Osteocyte (in vitro differentiated cells): ENCODE measurements around the gene SH3BP2. TPM values are rescaled to one million over a fixed set of nuclear protein-coding genes. Genes with fewer than 3 reads are reported as not detected.

Source experiments
- DNase-seq: peaks from one replicate; pipeline ENCODE4 v3.0.0; 2021; ENCODE audit warnings: mixed read lengths; ENCODE audit not compliant: unreplicated experiment; ENCODE audit errors: extremely low spot score
- H3K27ac Mint-ChIP-seq: one replicate; pipeline ENCODE4 v1.8.0; 2021; ENCODE audit warnings: mild to moderate bottlenecking, mixed read lengths; ENCODE audit not compliant: unreplicated experiment
- H3K27me3 Mint-ChIP-seq: one replicate; pipeline ENCODE4 v1.8.0; 2021; ENCODE audit warnings: mixed read lengths; ENCODE audit not compliant: unreplicated experiment
- H3K36me3 Mint-ChIP-seq: one replicate; pipeline ENCODE4 v1.8.0; 2021; ENCODE audit warnings: mixed read lengths; ENCODE audit not compliant: unreplicated experiment
- H3K4me1 Mint-ChIP-seq: one replicate; pipeline ENCODE4 v1.8.0; 2021; ENCODE audit warnings: mixed read lengths; ENCODE audit not compliant: unreplicated experiment
- H3K4me3 Mint-ChIP-seq: one replicate; pipeline ENCODE4 v1.8.0; 2021; ENCODE audit warnings: mild to moderate bottlenecking, moderate library complexity, mixed read lengths; ENCODE audit not compliant: unreplicated experiment
- H3K9me3 Mint-ChIP-seq: one replicate; pipeline ENCODE4 v1.8.0; 2021; ENCODE audit warnings: mixed read lengths; ENCODE audit not compliant: unreplicated experiment
- CTCF ChIP-seq: fragments of 200-600 bp; sonication (generic); IDR thresholded peaks from 2 replicates; pipeline ENCODE4 v1.5.0; 2021; ENCODE audit warnings: antibody characterized with exemption, mild to moderate bottlenecking, moderate library complexity
- total RNA-seq: library from RNA; stranded (reverse); gene quantifications from 2 replicates; pipeline ENCODE4 v1.2.1, GENCODE V29; 2021

The SH3BP2 gene
- total RNA-seq, 1 donor from 2014 or later = 110 TPM

GRCh38 chr4:2787230-2788100 lies 5.4 kb upstream of the SH3BP2 start:
- no peaks in the 10 kb centered on the region for H3K9me3 Mint-ChIP-seq
- H3K4me1 Mint-ChIP-seq = peaks cover 10% of the 10 kb centered on the region

GRCh38 chr4:2788101-2788500 lies 4.8 kb upstream of the SH3BP2 start:
- Mint-ChIP-seq H3K27ac (no peak overlapping the region), H3K36me3 (peaks cover 6% of the 10 kb centered on the region), H3K27me3 (peaks cover 11% of the 10 kb centered on the region), H3K4me1 (peaks cover 10% of the 10 kb centered on the region), H3K9me3 (no peaks in the 10 kb centered on the region), H3K4me3 (no peak overlapping the region)
- no peak for DNase-seq
- no peak for TF ChIP-seq CTCF

More at GRCh38 chr4:2787230-2788100, 5.4 kb upstream of the SH3BP2 start:
- TF ChIP-seq CTCF = no peak
- H3K4me3 Mint-ChIP-seq = no peak overlapping the region
- H3K27ac Mint-ChIP-seq = no peak overlapping the region
- peaks cover 6% of the 10 kb centered on the region for H3K36me3 Mint-ChIP-seq
- DNase-seq = no peak
- peaks cover 16% of the 10 kb centered on the region for H3K27me3 Mint-ChIP-seq

- Mint-ChIP-seq H3K27ac (no peak overlapping the region), H3K9me3 (no peaks in the 10 kb centered on the region), H3K36me3 (peaks cover 2% of the 10 kb centered on the region), H3K4me1 (peaks cover 12% of the 10 kb centered on the region), H3K27me3 (peaks cover 6% of the 10 kb centered on the region), H3K4me3 (no peak overlapping the region)
- TF ChIP-seq CTCF = no peak
- DNase-seq = no peak
These were observed 4.3 kb upstream of the SH3BP2 start for GRCh38 chr4:2788532-2789103.

- no peak overlapping the region for H3K27ac Mint-ChIP-seq
- H3K9me3 Mint-ChIP-seq = no peaks in the 10 kb centered on the region
- no peak overlapping the region for H3K4me3 Mint-ChIP-seq
- H3K4me1 Mint-ChIP-seq = peaks cover 19% of the 10 kb centered on the region
- no peak for DNase-seq
- no peaks in the 10 kb centered on the region for H3K27me3 Mint-ChIP-seq
- no peaks in the 10 kb centered on the region for H3K36me3 Mint-ChIP-seq
- no peak for TF ChIP-seq CTCF
These were observed 3.5 kb upstream of the SH3BP2 start for GRCh38 chr4:2789351-2789750.
